Stimulated activated CD4-positive, alpha-beta T cell treated with anti-CD3 and anti-CD28 coated beads, Interleukin-1b, Interleukin-23, amount 100 ng/mL, for 4 hours (primary cell): ENCODE results near the gene CTDSPL.

Source experiments
- DNase-seq, 2 donors: peaks; one replicate each; pipeline ENCODE4 v3.0.0-alpha.2; 2020; ENCODE audit warnings: low read depth in 2 of 2

The CTDSPL gene

DNA sequence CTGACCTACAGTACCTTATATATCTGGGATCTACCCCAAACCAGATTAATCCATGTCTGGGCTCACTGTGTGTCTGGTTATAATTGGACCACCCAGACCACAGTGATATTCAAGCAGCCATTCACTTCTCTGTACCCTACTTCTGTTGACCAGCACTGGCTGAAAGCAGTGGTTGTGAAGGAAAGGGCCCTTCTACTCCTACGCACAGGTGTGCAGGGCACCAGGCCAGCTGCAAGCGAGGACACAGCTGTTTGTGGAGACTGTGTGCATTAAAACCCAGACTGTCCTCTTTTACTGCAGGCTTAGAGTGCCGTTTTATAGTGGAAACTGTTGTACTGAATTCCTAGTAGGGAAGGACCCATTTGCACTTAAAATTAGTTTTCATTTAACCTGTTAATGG lies 29.5 kb downstream of the CTDSPL start:
- DNase-seq, result no peak

DNA sequence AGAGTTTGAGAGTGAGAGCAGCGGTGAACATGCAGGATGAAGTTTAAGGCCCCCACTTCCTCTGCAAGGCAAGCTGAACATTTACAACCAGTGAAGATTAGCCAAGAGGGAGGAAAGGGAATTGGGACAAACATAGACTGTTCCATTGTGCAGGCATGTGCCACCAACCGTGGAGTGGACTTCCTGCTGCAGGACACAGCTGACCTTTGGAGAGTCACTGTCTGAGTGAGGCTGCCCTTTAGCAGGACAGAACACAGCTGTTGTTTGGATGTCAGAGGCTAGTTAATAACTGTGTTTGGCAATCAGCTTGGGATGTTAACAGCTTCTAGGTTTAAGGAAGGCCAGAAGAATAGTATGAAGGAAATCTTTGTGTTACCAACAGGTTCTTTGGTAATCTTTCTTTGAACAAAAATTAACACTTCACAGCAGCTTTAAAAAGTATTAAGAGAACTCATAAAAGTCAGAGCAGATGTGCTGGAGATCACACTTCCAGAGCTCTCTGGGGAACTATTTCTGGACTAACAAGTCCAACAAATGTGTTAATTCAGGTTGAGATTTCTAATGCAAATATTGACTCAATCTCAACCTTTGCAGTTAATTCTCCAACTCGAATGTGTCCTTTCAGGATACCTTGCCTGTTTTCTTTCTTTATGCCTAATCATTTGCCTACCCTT lies 31.4 kb downstream of the CTDSPL start:
- DNase-seq, result no peak

DNA sequence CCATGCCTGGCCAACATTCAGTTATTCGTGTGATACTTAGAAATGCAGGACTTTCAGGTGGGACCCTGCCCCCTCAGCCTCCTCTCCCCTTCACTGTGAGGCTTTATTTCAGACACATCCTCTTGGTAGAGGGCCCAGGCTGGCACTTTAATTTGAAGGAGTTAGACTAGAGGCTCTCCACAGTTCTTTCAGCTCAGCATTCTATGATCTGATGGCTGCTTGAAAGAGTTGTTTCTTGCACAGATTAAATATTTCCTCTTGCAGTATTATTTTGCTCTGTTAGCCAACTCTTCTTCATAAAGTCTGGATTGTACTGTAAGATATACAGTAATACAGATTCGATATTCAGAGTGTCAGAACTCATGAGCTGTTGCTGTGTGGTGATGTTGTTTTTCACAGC lies 35.1 kb downstream of the CTDSPL start:
- DNase-seq, result no peak

DNA sequence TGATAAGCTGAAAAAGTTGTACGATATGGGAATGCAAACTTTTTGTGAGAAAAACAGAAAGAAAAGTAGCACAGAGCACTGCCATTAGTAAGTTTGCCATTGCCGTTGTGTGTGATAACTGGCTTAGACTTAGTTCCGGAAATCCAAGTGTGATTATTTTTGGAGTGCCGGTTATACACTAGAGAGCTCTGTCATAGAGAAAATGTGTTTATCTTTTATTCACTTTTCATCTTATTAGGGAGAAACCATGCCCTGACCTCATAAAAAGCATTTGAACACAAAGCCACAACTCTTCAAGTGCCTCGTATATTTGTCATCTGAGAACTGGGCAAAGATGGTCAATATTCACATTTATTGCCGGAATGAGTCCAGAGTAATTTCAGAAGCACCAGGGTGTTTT lies 36.1 kb downstream of the CTDSPL start:
- DNase-seq, result no peak

DNA sequence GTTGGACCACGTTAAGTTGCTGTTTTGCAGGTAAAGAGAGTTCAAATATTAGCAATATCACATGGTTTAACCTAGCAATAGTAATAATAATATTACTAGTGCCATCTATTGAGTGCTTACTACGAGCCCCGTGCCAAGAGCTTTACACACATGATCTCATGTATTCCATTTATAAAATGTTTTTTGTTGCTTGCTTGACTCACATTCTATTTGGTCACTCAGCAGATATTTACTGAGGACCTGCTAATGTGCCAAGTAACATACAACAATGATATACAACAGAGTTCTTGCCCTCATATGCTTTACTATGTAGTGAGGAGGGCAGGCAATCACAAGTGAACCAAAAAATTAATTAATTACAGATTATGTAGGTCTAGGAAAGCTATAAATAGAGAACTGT lies 36.7 kb downstream of the CTDSPL start:
- no peak for DNase-seq

DNA sequence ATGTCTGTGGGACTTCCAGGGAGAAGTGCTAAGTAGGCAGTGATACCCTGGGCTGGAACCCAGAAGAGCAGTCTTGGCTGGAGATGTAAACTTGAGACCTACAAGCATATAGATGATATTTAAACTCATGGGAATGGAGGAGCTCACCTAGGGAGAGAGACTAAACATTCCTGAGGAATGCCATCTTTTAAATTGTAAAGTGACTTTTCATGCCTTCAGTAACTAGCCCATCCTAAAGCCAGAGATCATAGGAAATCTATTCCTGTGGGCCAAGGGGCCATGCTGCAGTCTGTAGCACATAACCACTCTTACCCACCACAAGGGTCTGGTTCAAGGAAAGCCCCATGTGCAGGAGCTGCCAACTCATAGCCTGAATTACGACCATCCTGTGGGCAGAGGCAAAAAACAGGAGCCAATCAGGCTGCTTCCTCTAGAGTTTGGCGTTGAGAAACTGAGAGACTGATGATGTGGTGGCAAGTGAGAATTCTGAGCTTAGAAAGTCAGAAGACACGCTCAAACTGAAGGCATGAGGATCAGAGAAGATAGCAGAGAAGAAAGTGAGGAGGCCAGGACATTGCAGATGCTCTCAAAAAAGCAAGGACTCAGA lies 37.5 kb downstream of the CTDSPL start:
- DNase-seq, result no peak

DNA sequence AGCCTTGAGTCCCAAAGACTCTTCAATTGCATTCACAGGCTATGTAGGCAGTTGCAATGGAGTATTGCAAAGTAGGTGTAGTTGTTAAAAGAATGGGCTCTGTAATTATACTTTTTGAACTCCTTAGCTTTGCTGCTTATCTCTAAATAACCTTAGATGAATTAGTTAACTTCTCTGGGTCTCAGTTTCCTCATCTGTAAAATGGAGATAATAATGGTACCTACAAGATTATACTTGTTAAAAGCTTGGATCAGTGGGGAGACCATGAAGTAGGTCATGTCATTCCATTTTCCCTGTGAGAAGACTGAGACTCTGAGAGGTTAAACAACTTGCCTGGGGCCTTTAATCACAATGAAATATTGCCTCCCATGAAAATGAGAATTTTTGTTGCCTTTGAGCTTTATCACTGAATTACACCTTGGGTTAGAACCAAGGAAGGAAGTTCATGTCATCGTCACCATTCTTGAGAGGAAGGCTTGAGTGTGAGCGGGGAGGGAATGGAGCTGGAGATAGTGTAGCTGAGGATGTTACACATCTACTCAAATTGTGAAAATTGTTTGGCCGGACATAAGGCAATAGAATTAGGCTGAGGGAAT lies 38.1 kb downstream of the CTDSPL start:
- DNase-seq, result no peak

DNA sequence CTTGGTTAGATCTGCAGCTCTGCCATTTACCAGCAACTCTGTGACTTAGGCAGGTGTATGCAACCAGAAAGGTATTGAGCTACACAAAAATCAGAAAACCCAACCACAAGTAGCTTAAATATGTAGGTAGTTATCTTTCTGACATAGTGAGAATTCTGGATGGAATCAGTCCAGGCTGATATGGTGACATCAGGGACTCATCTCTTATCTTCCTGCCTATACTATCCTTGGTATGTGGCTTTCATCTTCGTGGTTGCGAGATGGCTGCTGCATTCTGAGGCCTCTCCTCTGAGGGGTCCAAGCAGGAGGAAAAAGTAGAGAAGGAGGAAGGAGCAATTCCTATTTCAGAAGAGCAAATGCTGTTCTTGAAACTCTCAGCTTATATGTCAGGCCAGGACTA lies 40.0 kb downstream of the CTDSPL start:
- DNase-seq, result no peak

DNA sequence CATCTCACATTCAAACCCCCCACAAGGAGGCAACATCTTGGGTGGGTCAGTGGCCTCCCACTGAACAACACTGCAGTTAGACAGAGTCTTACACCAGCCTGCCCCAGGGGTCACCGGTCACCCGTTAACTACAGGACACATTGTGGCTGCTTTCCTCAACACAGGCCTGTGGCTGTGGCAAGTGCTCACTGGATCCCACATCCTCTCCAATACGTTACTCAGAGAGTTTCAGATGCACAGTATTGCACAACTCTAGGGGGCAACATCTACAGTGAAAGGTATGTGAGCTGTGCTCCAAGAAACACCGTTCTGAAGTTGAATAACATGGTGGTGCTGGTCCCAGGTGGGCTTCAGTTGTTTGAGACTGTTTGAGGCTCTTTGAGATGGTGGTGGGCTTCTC lies 41.0 kb downstream of the CTDSPL start:
- DNase-seq, result no peak

DNA sequence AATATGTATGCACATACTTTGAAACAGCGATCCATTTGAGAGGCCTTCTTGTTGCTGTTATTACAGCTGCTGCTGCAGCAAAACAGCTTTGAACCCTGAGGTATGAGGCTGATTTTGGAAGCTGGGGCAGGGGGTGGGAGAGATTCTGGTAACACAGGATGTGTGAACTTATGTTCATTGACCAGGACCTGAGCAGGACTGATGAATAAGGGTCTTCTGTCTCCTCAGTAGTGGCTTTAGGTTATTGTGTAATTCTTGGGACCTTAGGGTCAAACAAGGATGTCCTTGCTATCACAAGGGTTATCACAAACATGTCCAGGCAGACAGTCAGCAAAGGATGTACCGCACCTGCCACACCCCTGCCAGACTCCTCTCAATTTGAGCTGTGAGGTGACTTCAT lies 41.6 kb downstream of the CTDSPL start:
- no peak for DNase-seq

DNA sequence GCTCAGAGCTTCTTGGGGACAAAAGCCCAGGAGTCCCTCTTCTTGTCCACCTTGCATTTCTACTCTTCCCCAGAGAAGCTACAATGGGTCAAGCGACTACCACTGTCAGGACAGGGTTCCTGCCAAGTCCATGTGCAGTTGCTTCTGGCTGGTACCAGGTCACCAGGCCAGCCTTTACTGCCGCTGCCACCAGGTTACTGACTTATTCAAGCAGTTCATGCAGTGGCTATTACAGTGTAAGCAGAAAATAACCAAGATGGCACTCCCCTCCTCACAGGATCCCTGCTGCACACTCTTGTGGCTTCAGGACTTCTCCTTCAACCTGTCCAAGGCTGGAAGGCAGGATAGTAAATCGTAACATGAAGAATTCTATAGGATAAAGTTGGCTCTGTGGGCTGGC lies 42.1 kb downstream of the CTDSPL start:
- no peak for DNase-seq

DNA sequence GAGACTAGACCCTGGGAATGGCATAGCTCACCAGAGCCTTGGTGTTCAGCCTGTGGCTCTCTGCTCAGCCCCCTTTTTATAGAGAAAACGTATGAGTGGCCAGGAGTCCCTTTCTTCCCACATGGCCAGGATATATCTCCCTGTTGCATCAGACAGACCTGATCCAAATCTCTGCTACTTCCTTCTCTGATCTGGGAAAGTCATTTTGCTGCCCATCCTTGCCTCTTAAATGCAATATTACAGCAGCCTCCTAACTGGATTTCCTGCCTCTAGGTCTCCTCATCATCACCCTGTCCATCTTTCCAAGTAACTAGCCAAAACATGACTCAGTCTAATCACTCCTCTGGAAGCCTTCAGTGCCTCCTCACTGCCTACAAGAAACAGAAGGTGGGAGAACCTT lies 42.9 kb downstream of the CTDSPL start:
- no peak for DNase-seq

DNA sequence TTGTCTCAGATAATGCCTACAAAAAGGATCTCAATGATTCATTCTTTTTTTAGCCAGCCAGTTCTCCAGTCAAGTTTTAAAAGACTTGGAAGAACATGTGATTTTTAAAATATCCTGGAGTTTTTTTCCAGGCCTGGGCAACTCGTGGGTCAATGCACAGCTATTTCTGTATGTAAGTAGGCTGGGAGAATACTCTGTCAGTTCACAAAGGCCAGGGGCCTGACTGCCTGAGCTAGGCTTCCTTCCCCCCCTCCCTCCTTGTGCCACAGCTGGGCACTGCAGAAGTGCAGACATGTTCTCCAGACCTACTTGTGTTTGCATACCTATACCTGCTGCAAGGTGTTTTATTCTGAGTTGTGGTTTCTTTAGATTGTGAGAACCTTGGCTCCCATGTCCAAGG lies 43.7 kb downstream of the CTDSPL start:
- DNase-seq, result no peak

DNA sequence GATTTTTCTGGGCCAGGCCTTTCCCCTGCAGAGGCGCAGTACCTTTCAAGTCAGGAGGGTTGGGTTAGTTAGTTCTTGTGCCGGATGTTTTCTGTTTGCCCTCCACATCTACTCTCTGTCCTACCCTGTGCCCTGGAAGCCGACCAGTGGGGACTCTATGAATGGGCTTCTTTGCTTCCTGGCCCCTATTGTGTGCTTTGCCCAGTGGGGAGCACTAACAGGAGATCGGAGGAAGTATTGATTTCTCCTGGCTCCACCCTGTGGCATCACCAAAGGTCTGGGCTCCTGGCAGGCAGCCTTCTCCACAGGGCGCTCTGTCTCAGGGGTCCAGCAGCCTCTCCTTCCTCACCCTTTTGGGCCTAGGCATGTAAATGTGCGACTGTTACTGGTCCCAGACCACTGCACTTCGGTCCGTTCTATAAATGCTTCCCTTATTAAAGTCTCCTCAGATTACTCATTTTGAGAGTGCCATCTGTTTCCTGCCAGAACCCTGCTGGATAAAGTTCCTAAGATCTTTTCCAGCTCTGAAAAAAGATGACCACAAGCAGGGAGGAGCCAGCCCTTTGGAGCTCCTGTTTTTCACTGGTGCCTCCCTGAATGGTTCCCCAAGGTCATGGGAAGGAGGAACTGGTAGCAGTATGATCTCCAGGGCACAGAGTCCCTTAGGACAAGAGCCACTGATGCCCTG lies 44.5 kb downstream of the CTDSPL start:
- no peak for DNase-seq

DNA sequence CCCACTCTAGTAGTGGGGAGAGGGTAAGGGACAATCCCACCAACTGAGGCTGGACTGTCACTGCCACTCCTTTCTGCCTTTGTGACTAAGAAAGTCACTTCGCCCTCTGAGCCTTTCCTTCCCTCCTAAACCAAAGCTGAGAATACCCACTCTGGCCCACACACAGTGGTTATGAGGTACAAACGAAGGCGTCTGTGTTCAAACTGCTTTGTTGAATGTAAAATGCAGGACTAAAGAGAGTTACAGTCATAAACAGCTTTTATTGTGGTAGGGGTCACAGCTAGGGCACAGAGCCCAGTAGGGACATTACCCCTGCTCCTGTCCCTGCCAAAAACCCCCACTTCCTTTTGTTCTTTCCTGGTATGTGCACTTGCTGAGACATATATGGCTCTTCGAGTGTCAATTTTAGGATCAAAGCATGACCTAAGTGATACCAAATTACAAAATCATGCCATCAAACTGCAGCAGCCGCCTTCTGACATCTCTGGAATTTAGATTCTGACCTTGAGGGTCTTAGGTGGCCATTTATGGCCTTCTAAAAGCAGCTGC lies 45.1 kb downstream of the CTDSPL start:
- no peak for DNase-seq

DNA sequence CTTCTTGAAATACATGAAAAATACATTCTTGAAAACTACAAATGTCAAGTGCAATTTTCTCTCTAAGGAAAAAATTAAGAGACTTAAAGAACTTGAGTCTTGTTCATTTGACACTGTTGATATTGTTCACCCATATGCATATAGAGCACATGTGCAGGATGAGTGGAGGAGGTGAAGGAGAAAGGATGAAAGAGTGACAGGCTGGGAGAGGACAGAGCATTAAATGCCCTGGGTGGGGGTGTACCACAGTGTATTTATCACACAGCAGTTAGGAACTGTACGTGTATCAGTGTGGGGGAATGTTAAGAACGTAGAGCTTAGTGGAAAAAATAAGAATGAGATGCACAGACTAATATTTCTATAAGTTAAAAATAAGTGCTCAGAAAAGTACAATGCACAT lies 45.7 kb downstream of the CTDSPL start:
- DNase-seq, result no peak

DNA sequence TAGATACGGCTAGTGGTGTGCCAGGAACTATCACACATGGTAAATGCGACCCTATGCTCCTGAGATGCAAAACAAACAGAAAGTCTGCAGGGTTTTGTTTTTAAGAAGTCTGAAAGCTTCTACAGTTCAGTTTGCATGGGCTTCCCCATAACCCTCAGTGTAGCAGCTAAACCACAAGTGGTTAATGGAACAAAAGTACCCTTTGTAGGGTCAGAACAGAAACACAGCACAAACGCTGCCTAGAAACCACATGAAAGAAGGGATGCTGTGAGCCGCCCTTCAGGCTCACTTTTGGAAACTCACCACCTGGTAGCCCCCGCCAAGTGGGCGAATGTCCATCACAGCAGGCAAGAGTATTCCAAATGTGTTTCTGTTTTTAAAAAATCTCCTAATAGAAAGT lies 46.2 kb downstream of the CTDSPL start:
- DNase-seq, result no peak

DNA sequence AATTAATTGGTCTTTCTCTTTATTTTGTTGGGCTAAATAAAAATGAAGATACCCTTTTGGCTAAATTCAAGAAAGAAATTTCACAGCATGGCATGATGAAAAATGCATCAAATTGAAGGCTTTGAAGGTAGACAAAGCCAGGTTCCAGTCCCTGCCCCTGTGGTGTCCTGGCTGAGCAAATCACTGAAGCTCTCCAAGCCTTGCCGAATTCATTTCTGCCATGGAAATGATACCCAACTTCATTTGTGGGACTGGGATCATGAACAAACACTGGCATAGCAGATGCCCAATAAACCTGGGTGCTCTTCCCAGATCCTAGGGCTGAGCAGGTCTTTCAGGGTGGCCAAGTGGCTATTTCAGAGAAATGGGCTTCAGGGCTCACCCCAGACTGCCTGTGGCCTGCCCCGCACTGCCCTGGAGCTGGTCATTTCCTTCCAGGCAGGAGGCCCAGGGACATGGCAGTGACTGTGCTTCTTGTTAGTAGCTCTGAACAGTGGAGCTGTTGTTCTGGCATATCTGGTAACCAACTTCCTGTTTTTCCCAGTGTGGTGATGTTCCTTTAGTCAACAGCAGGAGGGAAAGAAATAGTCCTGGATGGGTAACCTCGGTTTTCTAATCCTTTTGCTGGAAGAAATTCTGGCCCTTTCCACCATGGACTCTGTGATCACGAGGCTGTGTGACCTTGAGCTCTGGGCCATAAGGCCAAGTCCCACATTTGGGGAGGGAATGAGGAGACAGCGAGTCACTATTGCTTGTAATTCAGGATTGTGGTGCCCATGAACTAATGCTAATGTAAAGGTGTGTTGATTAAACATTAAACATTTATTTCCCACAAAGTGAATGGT lies 47.6 kb downstream of the CTDSPL start:
- no peak for DNase-seq

DNA sequence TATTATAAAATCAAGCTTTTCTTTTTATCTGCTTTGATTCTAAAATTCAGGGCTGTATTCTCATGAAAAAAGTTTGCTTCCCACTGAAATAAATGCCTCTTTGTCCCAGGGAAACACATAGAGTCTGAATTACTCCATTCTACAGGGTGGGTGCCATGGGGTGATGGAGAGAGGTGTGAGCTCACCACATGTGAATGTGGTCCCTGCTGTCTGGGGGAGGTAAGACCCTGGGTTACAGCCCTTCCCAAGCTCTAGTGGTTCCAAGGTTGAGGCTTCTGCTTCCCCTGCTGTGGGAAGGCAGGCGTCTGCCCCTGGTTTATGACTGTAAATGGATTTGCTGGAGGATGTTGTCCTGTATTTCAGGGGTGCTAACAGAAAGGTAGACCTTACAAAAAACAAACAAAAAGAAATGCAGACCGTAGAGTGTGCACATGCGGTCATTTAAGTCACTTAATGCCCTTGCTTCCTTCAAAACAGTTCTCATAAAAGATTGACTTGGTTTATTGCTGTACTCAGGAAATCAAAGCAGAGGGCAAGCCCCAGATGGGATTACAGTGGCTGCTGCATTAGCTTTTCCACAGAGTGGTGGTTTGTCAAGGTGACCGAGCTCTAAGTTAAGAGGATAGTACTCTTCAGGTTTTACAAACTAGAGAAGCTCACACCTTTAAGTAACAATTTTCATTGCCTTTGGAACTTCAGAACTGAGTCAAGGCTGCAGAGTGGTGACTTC lies 49.2 kb downstream of the CTDSPL start:
- DNase-seq, result no peak

DNA sequence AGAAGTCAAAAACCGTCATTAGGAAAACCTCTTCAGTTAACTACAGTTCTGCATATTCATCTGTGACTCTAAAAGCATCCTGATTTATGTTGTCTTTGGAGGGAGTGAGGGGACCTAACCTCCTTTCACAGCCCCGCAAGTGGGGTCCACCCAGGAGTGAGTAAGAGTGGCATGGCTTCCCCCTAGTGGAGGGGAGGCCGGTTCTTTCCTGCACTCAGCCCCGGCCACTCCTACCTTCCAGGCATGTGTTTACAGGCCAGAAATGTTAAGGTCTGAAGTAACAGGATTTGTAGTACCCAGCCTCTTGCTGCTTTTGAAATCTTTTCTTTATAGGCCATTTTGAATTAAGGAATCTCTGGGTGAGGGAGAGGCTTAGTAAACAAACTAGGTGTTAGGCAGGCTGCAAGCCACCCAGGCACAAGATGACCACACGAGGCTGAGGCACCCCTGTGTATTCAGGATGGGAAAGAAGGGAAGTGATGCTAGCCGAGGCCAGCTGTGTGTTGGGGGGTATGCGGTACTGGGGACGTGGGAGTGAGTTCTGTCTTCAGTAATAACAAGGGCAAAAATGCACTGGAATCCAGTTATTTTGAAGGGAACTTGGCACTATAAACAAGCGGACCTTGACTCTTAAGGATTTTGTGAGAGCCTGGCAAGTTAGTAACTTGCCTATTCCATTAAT lies 50.5 kb downstream of the CTDSPL start:
- DNase-seq, result no peak

DNA sequence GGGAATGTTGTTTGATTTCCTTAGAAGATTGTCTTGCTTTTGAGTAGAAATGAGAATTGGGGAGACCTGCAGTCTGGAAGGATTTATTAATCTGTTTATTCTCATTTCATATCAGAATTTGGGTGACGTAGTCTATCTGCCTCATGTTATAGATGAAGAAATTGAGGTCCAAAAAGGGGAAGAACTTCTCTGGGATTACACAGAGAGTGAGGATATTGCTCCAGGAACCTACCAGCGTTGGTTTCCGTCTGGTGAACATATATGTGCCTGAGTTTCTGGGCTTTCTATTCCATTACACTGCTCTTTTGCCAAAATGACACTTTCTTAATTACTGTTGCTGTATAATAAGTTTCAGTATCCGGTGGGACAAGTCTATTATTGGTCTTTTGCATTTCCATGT lies 51.8 kb downstream of the CTDSPL start:
- no peak for DNase-seq
